Body of pancreas (tissue), 4 donors: ENCODE measurements around the gene ZNF724. TPM values are rescaled to one million over a fixed set of nuclear protein-coding genes. Genes with fewer than 3 reads are reported as not detected.

Experiments
- ATAC-seq: fragments of 150-250 bp; one replicate; pipeline ENCODE4 v1.9.1; 2016
- DNase-seq, 4 donors: peaks; one replicate each; pipeline ENCODE4 v3.0.0-alpha.2; 2019
- H3K27ac ChIP-seq, 4 donors: fragments of 200-600 bp; sonication (generic); 1 replicate in 3 of 4; 2 replicates in 1 of 4; pipeline versions ENCODE4 v1.5.1 to v1.6.1; 2016 to 2019; ENCODE audit warnings: mild to moderate bottlenecking in 1 of 4, mixed read lengths in 1 of 4, moderate library complexity in 1 of 4
- H3K27me3 ChIP-seq, 2 donors: fragments of 200-600 bp; sonication (generic); one replicate each; pipeline ENCODE4 v1.6.0; 2016; ENCODE audit warnings: mild to moderate bottlenecking in 1 of 2
- H3K36me3 ChIP-seq, 2 donors: fragments of 200-600 bp; sonication (generic); replicated peaks in 1 of 2; 2 replicates each; pipeline ENCODE4 v1.5.1; 2016; ENCODE audit warnings: low read depth in 2 of 2; ENCODE audit not compliant: insufficient read depth in 1 of 2
- H3K4me1 ChIP-seq: fragments of 200-600 bp; sonication (generic); one replicate; pipeline ENCODE4 v1.6.0; 2016
- H3K4me3 ChIP-seq, 2 donors: fragments of 200-600 bp; sonication (generic); 1 replicate in 1 of 2; 2 replicates in 1 of 2; pipeline ENCODE4 v1.5.1; 2016 to 2019
- H3K9me3 ChIP-seq, 3 donors: fragments of 200-600 bp; sonication (generic); 1 replicate in 2 of 3; 2 replicates in 1 of 3; pipeline ENCODE4 v1.5.1; 2016
- CTCF ChIP-seq, 7 experiments: fragments of 450-650 bp in 4 of 7; fragments of 200-600 bp in 3 of 7; sonication (generic) in 3 of 7; IDR thresholded peaks; one replicate each; pipeline ENCODE4 v1.5.1; 2016 to 2019; ENCODE audit warnings: antibody characterized with exemption in 7 of 7
- POLR2A ChIP-seq, 3 donors: fragments of 450-650 bp; IDR thresholded peaks; one replicate each; pipeline ENCODE4 v1.6.1; 2016; ENCODE audit warnings: antibody characterized with exemption in 3 of 3, mild to moderate bottlenecking in 2 of 3
- WGBS, 2 donors: methylation state at CpG; one replicate each; pipeline ENCODE4 v1.1.5; 2017; 5-methylcytosine and 5-hydroxymethylcytosine counted together
- intact Hi-C: fragments of 100-400 bp; cut with DNase I; formaldehyde crosslinking; loops from one replicate; pipeline ENCODE4 v1.15.1; 2023
- total RNA-seq, 2 donors: library from RNA; depleted of rRNA; stranded (reverse); fragments of >200 nt; gene quantifications; one replicate each; pipeline ENCODE4 v1.1.0, GENCODE V29; 2016

Gene ZNF724
- total RNA-seq, 2 donors from 2014 or later, result 0.33 to 1.3 TPM

DNA sequence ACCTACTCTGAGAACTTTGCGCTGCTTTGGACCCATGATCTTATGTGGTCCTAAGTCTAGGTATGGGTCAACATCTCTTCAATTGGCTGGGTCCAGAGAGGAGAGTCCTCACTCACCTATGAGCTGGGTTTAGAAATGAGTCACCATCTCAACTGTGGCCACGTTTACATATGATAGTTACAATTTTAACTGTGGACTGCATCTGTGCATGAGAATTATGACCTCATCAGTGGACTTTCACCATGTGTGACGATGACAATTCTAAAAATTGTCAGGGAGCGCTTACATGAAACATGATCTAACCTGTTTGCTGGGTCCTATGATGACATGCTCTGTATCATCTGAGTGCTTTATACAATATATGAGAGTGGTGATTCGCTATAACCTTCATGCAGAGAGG lies 12.7 kb upstream of the ZNF724 start:
- TF ChIP-seq CTCF (IDR thresholded peaks at IDR 0.05), result no peak
- TF ChIP-seq POLR2A (IDR thresholded peaks at IDR 0.05), result no peak
- Histone ChIP-seq H3K27ac (no peak overlapping the region), H3K9me3 (no peaks in the 10 kb centered on the region), H3K36me3 (peaks cover 0 to 2% of the 10 kb centered on the region in 2 donors), H3K27me3 (no peaks in the 10 kb centered on the region), H3K4me1 (no peaks in the 10 kb centered on the region), H3K4me3 (no peak overlapping the region)
- no peak for DNase-seq
- 85 to 91% methylated on average over 5 of the region's 5 CpGs for WGBS, 2 donors
- no peak for ATAC-seq
- intact Hi-C loops, result no loop called here

DNA sequence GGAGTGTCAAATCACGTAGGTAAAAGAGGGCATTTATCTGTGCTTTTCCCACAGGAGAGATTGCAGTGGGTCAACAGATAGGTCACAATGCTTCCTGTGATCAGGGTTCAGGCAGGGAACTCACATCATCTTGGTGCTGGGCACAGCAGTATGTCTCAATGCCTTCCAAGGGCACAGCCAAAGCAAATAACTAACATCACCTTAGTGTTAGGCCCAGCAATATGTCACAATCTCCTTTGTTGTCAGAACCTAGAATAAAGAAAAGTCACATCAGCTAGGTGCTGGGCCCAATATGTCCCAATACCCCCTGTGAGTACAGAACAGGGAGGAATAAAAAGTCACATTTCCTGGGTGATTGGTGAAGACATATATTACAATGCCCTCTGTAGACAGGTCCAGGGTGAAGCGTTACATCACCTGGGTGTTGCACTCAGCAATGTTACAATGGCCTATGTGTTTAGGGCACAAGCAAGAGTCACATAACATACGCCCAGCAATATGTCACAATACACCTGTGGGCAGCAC lies 11.4 kb upstream of the ZNF724 start:
- H3K36me3 ChIP-seq, result peaks cover 0 to 2% of the 10 kb centered on the region in 2 donors
- H3K9me3 ChIP-seq, result no peaks in the 10 kb centered on the region
- WGBS, 2 donors, result 90 to 100% methylated on average over 3 of the region's 3 CpGs
- H3K4me1 ChIP-seq, result no peaks in the 10 kb centered on the region
- DNase-seq (no peak), ATAC-seq (no peak)
- intact Hi-C loops, result no loop called here
- H3K27me3 ChIP-seq, result no peaks in the 10 kb centered on the region
- H3K27ac ChIP-seq, result no peak overlapping the region
- TF ChIP-seq POLR2A (IDR thresholded peaks at IDR 0.05) (no peak), CTCF (IDR thresholded peaks at IDR 0.05) (no peak)
- no peak overlapping the region for H3K4me3 ChIP-seq

- H3K9me3 ChIP-seq, result no peaks in the 10 kb centered on the region
- intact Hi-C loops, result no loop called here
- H3K4me3 ChIP-seq, result no peak overlapping the region
- H3K27me3 ChIP-seq, result no peaks in the 10 kb centered on the region
- no peak for TF ChIP-seq CTCF (IDR thresholded peaks at IDR 0.05)
- no peak for TF ChIP-seq POLR2A (IDR thresholded peaks at IDR 0.05)
- 76 to 87% methylated on average over 5 of the region's 5 CpGs for WGBS, 2 donors
- H3K27ac ChIP-seq, result no peak overlapping the region
- H3K36me3 ChIP-seq, result peaks cover 0 to 2% of the 10 kb centered on the region in 2 donors
- no peaks in the 10 kb centered on the region for H3K4me1 ChIP-seq
- DNase-seq (no peak), ATAC-seq (no peak)
These were observed 10.8 kb upstream of the ZNF724 start for GRCh38 chr19:23260956-23261355.

- H3K4me3 ChIP-seq, result no peak overlapping the region
- H3K27me3 ChIP-seq, result no peaks in the 10 kb centered on the region
- WGBS, 2 donors, result 83 to 100% methylated on average over 2 of the region's 2 CpGs
- no peak overlapping the region for H3K27ac ChIP-seq
- no peak for DNase-seq
- TF ChIP-seq CTCF (IDR thresholded peaks at IDR 0.05), result no peak
- no peak for TF ChIP-seq POLR2A (IDR thresholded peaks at IDR 0.05)
- peaks cover 0 to 2% of the 10 kb centered on the region in 2 donors for H3K36me3 ChIP-seq
- no peak for ATAC-seq
- intact Hi-C loops, result no loop called here
- H3K9me3 ChIP-seq, result no peaks in the 10 kb centered on the region
- no peaks in the 10 kb centered on the region for H3K4me1 ChIP-seq
These were observed 9.8 kb upstream of the ZNF724 start for GRCh38 chr19:23259961-23260360.

DNA sequence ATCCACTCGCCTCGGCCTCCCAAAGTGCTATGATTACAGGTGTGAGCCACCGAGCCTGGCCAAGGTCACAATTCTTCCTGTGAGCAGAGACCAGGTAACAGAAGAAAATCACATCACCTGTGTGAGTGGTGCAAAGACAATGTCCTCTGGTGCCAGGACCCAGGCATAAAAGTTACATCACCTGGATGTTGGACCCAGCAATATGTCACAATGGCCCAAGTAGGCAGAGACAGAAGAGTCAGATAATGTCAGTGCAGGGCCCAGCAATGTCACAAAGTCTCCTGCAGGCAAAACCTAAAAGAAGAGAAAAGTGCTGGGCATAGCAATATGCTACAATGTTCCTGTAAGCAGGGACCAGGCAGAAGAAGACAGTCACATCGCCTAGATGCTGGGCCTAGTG lies 5.5 kb upstream of the ZNF724 start:
- ATAC-seq, result no peak
- Histone ChIP-seq H3K4me3 (no peak overlapping the region), H3K36me3 (no peaks in the 10 kb centered on the region), H3K4me1 (no peaks in the 10 kb centered on the region), H3K27me3 (no peaks in the 10 kb centered on the region), H3K9me3 (no peaks in the 10 kb centered on the region), H3K27ac (no peak overlapping the region)
- WGBS, 2 donors, result 83 to 91% methylated on average over 4 of the region's 4 CpGs
- intact Hi-C loops, result no loop called here
- TF ChIP-seq CTCF (IDR thresholded peaks at IDR 0.05) (no peak), POLR2A (IDR thresholded peaks at IDR 0.05) (no peak)
- no peak for DNase-seq
